Gastroesophageal sphincter (tissue), 4 donors: ENCODE results near the gene DOK6. TPM values are rescaled to one million over a fixed set of nuclear protein-coding genes. Genes with fewer than 3 reads are reported as not detected.

Source experiments
- ATAC-seq: fragments of 150-250 bp; one replicate; pipeline ENCODE4 v1.9.1; 2016; ENCODE audit warnings: mild to moderate bottlenecking, moderate library complexity
- H3K27ac ChIP-seq, 4 donors: fragments of 200-600 bp; sonication (generic) in 3 of 4; 1 replicate in 3 of 4; 2 replicates in 1 of 4; pipeline ENCODE4 v1.5.1; 2016 to 2019
- H3K27me3 ChIP-seq: fragments of 200-600 bp; sonication (generic); one replicate; pipeline ENCODE4 v1.5.1; 2019
- H3K36me3 ChIP-seq, 2 donors: fragments of 200-600 bp; sonication (generic); one replicate each; pipeline ENCODE4 v1.5.1; 2019; ENCODE audit warnings: control low read depth in 1 of 2
- H3K4me1 ChIP-seq, 3 donors: fragments of 200-600 bp; sonication (generic); 1 replicate in 2 of 3; 2 replicates in 1 of 3; pipeline ENCODE4 v1.5.1; 2016 to 2019; ENCODE audit warnings: control low read depth in 2 of 3
- H3K4me3 ChIP-seq, 2 donors: fragments of 200-600 bp; sonication (generic); one replicate each; pipeline ENCODE4 v1.5.1; 2019; ENCODE audit warnings: mild to moderate bottlenecking in 1 of 2, moderate library complexity in 1 of 2
- H3K9me3 ChIP-seq, 3 donors: fragments of 200-600 bp; sonication (generic); one replicate each; pipeline ENCODE4 v1.5.1; 2017 to 2019; ENCODE audit warnings: control low read depth in 2 of 3
- CTCF ChIP-seq, 4 experiments: fragments of 200-600 bp in 2 of 4; fragments of 450-650 bp in 2 of 4; sonication (generic) in 1 of 4; IDR thresholded peaks; one replicate each; pipeline ENCODE4 v1.5.1; 2017 to 2019; ENCODE audit warnings: antibody characterized with exemption in 4 of 4, mild to moderate bottlenecking in 2 of 4, moderate library complexity in 2 of 4
- EP300 ChIP-seq: sonication (generic); formaldehyde crosslinking; IDR thresholded peaks from one replicate; pipeline ENCODE4 v1.6.1; 2017; ENCODE audit warnings: antibody characterized with exemption, mild to moderate bottlenecking
- POLR2A ChIP-seq, 2 donors: fragments of 450-650 bp; IDR thresholded peaks; one replicate each; pipeline ENCODE4 v1.6.1; 2017; ENCODE audit warnings: antibody characterized with exemption in 2 of 2, mild to moderate bottlenecking in 2 of 2, moderate library complexity in 1 of 2
- POLR2AphosphoS5 ChIP-seq: sonication (generic); formaldehyde crosslinking; IDR thresholded peaks from one replicate; pipeline ENCODE4 v1.6.1; 2017; ENCODE audit warnings: antibody characterized with exemption
- WGBS, 2 donors: methylation state at CpG; one replicate each; pipeline ENCODE4 v1.1.5; 2018; ENCODE audit warnings: low coverage in 1 of 2; 5-methylcytosine and 5-hydroxymethylcytosine counted together
- total RNA-seq, 4 donors: library from RNA; depleted of rRNA; stranded (reverse); fragments of >200 nt; gene quantifications; one replicate each; pipeline ENCODE4 v1.1.0, GENCODE V29; 2016

DOK6 gene
- total RNA-seq, 4 donors from 2014 or later: 0.62 to 3.4 (median 2.7) TPM

GRCh38 chr18:69691008-69691760 is 290.5 kb downstream of the DOK6 start:
- Histone ChIP-seq H3K9me3 (no peaks in the 10 kb centered on the region), H3K36me3 (no peaks in the 10 kb centered on the region), H3K4me3 (no peak overlapping the region), H3K4me1 (no peaks in the 10 kb centered on the region), H3K27ac (no peak overlapping the region), H3K27me3 (no peaks in the 10 kb centered on the region)
- WGBS, 2 donors: 100% methylated on average over 5 of the region's 5 CpGs; no CpG with 5 or more reads in 1 of the 2 donors
- TF ChIP-seq EP300 (no peak), CTCF (IDR thresholded peaks at IDR 0.05) (no peak), POLR2AphosphoS5 (no peak), POLR2A (IDR thresholded peaks at IDR 0.05) (no peak)
- ATAC-seq: no peak

- Histone ChIP-seq H3K27me3 (no peaks in the 10 kb centered on the region), H3K9me3 (no peaks in the 10 kb centered on the region), H3K4me3 (no peak overlapping the region), H3K27ac (no peak overlapping the region), H3K36me3 (no peaks in the 10 kb centered on the region), H3K4me1 (no peaks in the 10 kb centered on the region)
- no peak for TF ChIP-seq POLR2AphosphoS5
- no peak for TF ChIP-seq CTCF (IDR thresholded peaks at IDR 0.05)
- no peak for TF ChIP-seq POLR2A (IDR thresholded peaks at IDR 0.05)
- TF ChIP-seq EP300: no peak
- no peak for ATAC-seq
Observed at GRCh38 chr18:69697069-69697468, 296.4 kb downstream of the DOK6 start.

- H3K27me3 ChIP-seq: no peaks in the 10 kb centered on the region
- WGBS, 2 donors: 77 to 79% methylated on average over 3 of the region's 3 CpGs
- H3K4me3 ChIP-seq: no peak overlapping the region
Observed at GRCh38 chr18:69697689-69698088, 297.0 kb downstream of the DOK6 start.

GRCh38 chr18:69701305-69701704 is 300.6 kb downstream of the DOK6 start:
- no peaks in the 10 kb centered on the region for H3K4me1 ChIP-seq
- no peaks in the 10 kb centered on the region for H3K36me3 ChIP-seq
- WGBS, 2 donors: 86 to 96% methylated on average over 2 of the region's 2 CpGs
- TF ChIP-seq POLR2AphosphoS5 (no peak), EP300 (no peak), POLR2A (IDR thresholded peaks at IDR 0.05) (no peak), CTCF (IDR thresholded peaks at IDR 0.05) (no peak)
- H3K27me3 ChIP-seq: no peaks in the 10 kb centered on the region
- no peak overlapping the region for H3K4me3 ChIP-seq
- no peaks in the 10 kb centered on the region for H3K9me3 ChIP-seq
- no peak for ATAC-seq
- H3K27ac ChIP-seq: no peak overlapping the region

More at GRCh38 chr18:69697689-69698088, 297.0 kb downstream of the DOK6 start:
- Histone ChIP-seq H3K9me3 (no peaks in the 10 kb centered on the region), H3K27ac (no peak overlapping the region), H3K36me3 (no peaks in the 10 kb centered on the region), H3K4me1 (no peaks in the 10 kb centered on the region)
- no peak for TF ChIP-seq POLR2AphosphoS5
- no peak for TF ChIP-seq CTCF (IDR thresholded peaks at IDR 0.05)
- TF ChIP-seq POLR2A (IDR thresholded peaks at IDR 0.05): no peak
- no peak for TF ChIP-seq EP300
- ATAC-seq: no peak

GRCh38 chr18:69703461-69703860 is 302.8 kb downstream of the DOK6 start:
- no peaks in the 10 kb centered on the region for H3K4me1 ChIP-seq
- H3K36me3 ChIP-seq: no peaks in the 10 kb centered on the region
- no peak for TF ChIP-seq EP300
- TF ChIP-seq CTCF (IDR thresholded peaks at IDR 0.05): no peak
- H3K27ac ChIP-seq: no peak overlapping the region
- H3K27me3 ChIP-seq: no peaks in the 10 kb centered on the region
- H3K4me3 ChIP-seq: no peak overlapping the region
- no peaks in the 10 kb centered on the region for H3K9me3 ChIP-seq
- no peak for ATAC-seq
